Left renal pelvis (tissue), 4 donors: ENCODE results near the gene MAPK7. TPM values are rescaled to one million over a fixed set of nuclear protein-coding genes. Genes with fewer than 3 reads are reported as not detected.

ENCODE experiments used
- DNase-seq, 4 donors: peaks; one replicate each; pipeline ENCODE4 v3.0.0-alpha.2; 2013; ENCODE audit warnings: low read depth in 4 of 4, low spot score in 3 of 4
- polyA plus RNA-seq, 4 donors: library from polyadenylated mRNA; unstranded; fragments of 120-200 nt; gene quantifications; one replicate each; pipeline ENCODE4 v1.2.1, GENCODE V29; 2013; ENCODE audit not compliant: insufficient read length in 4 of 4

The MAPK7 gene
- polyA plus RNA-seq, 4 donors: 22.0 to 33.1 (median 27.7) TPM

DNA sequence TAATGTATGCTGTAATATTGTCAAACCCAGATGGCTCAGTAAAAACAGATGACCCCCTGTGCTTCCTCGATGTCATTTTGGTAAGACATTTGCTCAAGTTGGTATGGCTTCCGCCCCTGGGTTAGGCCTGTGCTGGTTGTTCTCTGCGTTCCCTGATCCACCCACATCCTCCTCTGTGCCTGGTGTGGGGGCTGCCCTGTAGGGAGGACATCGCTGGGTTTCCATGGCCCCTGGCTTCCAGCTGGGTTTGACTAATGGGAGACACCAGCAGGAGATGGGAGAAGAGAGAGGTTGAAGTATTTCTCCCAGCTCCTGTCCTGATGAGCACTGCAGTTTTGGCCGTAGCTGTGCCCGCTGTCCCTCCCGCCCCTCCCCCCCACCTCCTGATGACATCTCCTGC is 13.1 kb downstream of the MAPK7 start:
- no peak for DNase-seq

GRCh38 chr17:19392303-19392702 is 14.0 kb downstream of the MAPK7 start:
- no peak for DNase-seq

DNA sequence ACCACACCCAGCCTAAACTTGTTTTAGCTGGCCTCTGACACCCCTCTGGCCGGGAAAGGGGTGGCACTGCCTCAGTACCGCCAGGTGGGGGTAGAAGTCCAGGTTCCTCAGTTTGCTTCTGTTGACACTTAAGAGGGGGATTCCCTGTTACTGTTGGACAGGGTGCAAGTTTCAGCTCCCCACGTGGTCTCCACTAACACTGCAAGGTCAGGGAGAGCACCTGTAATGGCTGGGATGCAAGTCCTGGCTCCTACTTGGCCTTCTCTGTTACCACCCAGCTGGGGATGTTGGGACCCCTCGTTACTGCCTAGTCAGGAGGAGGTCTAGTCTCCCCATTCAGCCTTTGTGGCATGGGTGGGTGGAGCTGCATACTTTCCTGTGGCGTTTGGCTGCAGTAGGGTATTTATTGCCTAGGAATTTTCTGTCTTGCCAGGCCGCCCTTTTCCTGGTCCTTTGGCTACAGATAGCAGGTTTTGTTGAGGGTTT is 19.3 kb downstream of the MAPK7 start:
- DNase-seq: no peak

DNA sequence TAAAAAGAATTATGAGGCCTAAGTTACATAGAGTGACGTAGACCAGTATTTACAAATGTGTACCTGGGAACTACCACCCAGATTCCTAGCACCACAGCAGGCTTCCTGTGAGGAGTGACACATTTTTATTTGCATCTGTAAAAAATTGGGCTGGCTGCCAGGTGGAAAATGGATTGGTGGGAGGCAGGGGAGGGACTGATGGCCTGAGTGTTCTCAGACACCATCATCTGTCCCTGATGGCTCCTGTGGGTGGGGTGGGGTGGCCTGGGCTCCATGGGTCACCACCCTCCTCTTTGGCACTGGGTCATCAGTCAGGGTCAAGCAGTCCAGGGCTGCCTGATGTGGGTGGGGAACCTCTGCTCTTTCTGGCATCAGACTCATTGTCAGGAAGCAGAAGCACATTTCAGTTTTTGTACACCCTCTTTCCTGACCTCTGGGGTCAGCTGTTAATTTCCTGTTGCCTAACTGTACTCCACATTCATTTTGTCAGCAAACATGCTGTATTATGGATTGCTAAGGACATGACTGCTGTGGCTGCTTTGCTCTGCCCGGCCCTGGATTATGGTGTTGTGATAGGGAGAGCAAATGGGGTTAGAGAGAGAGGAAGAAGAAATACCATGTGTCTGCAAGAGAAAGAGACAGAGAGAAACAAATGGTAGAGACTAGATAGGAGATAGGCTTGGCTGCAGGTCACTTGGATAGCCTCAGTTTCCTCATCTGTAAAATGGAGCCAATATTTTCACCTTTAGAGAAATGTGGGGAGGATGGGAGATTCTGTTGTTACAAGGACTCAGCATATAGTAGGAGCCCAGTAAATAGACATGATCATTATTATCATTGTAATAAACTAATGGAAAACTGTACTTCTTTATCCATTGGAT is 20.2 kb downstream of the MAPK7 start:
- no peak for DNase-seq

- DNase-seq: no peak
Observed at GRCh38 chr17:19399750-19400450, 21.6 kb downstream of the MAPK7 start.

DNA sequence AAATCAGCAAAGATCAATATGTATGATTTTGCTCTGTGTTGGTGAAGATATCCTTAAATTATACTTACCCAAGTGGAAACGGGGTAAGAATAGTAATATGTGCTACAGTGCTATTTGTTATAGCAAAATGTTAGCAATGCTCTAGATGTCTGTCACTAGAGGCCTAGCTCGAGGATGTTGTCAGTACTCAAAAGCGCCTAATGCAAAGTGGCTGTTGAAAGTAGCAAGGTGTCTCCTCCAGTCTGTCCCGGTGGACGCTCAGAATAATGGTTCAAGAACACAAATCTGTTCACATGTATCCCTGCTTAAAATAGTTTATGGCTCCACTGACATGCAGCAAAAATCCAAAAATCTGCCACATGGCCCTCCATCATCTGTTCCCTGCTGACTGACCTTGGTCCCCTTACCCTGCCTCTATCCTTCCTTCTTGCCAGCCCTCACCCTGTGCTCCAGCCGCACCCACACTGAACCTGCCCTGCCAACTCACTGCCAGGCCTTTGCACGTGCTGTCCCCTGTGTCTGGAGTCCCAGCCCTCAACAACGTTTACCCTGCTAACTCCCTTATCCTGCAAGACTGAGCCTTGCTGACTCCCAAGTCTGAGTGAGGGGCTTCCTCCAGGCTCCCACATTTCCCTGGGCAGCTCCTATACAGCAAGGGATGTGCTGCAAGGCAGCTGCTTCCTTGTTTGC is 23.2 kb downstream of the MAPK7 start:
- DNase-seq: no peak

GRCh38 chr17:19402171-19402570 is 23.9 kb downstream of the MAPK7 start:
- DNase-seq: no peak

DNA sequence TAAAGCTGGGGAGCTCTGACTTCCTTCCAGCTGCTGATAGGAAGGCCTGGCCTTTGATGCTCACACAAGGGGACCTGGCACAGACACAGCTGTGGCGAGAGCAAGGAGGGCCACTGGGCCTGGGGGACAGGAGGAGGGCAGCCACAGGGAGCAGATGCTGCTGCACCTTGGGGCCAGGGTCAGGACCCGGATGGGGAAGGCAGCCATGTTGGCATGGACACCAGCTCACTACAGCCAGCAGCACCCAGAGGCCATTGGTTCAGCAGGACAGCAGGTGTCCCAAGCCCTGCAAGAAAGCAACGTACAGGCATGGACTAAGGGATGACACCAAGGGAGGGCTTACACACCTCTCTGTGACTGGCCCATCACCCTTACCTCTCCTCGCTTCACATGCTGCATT is 24.7 kb downstream of the MAPK7 start:
- DNase-seq: no peak

- no peak for DNase-seq
Observed at GRCh38 chr17:19404264-19404663, 26.0 kb downstream of the MAPK7 start.

- DNase-seq: no peak
Observed at GRCh38 chr17:19405114-19405513, 26.8 kb downstream of the MAPK7 start.

GRCh38 chr17:19407601-19408345 is 29.5 kb downstream of the MAPK7 start:
- DNase-seq: no peak

DNA sequence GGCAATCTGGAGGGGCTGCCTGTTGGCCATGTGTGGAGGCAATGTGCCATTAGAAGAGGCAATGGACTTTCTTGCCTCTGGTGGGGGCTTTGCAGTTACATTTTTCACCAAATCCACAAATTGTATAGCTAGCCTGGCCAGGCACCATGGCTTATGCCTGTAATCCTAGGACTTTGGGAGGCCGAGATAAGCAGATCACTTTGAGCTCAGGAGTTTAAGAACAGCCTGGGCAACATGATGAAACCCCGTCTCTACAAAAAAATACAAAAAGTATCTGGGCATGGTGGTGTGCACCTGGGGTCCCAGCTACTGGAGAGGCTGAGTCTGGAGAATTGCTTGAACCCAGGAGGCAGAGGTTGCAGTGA is 30.0 kb downstream of the MAPK7 start:
- no peak for DNase-seq

GRCh38 chr17:19409066-19409465 is 30.8 kb downstream of the MAPK7 start:
- no peak for DNase-seq

- DNase-seq: no peak
Observed at GRCh38 chr17:19409509-19409908, 31.2 kb downstream of the MAPK7 start.

DNA sequence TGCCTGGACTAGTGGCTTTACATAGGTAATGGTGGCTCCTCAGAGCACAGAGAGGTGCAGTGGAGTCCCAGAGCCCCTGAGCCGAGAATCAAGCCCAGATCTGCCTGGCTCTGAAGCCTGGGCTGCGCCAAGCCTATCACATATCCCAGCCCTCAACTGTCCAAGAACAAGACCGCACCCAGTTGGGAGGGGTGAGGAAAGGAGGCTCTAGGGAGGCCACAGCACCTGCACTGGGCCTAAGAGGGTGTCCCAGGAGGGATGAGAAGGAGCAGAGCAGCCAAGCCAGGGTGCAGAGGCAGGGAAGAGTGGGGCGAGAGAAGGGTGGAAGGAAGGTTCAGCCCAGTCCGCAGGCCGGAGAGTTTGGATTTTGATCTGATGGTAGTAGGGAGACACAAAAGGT is 31.8 kb downstream of the MAPK7 start:
- DNase-seq: no peak

DNA sequence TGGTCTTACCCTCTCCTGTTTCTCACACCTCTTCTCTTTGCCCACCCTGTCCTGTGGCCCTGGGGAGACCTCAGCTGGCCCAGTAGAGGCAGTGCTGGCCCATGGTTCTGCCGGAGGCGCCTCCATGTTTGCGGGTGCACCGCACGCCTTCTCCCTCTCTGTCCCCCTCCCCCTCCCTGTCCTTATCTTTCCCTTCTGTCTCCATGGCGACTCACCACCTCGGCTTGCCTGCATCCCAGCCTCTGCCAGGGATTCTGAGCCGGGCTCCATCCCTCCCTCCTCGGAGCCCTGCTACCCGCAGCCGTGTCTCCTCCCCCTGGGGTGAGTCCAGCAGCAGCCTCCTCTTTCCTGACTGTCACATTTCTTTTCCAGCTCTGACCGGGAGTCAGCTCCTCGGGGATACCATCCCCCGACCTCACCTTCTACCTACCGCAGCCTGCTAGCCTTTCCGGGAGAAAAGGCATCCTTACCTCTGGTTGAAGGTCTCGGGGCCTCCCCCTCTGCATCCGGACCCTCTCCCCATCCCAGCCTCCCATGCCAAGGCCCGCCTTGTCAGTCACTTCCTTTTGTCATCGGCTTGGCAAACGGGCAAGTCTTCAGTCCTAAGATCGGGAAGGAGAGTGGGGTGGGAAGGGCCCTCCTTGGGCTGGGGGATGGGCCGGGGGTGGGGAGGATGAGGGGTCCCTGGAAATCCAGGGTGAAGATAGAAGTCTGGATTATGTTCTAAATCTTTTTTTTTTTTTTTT is 32.8 kb downstream of the MAPK7 start, which contains the start of gene RNF112:
RNF112 (plus strand) TSS at position 358 of the 746 bp plus-strand sequence; CDS start at position 535, 177 bp downstream.
- DNase-seq: no peak

- no peak for DNase-seq
Observed at GRCh38 chr17:19411631-19412030, 33.3 kb downstream of the MAPK7 start.

GRCh38 chr17:19412510-19412909 is 34.2 kb downstream of the MAPK7 start:
- no peak for DNase-seq

DNA sequence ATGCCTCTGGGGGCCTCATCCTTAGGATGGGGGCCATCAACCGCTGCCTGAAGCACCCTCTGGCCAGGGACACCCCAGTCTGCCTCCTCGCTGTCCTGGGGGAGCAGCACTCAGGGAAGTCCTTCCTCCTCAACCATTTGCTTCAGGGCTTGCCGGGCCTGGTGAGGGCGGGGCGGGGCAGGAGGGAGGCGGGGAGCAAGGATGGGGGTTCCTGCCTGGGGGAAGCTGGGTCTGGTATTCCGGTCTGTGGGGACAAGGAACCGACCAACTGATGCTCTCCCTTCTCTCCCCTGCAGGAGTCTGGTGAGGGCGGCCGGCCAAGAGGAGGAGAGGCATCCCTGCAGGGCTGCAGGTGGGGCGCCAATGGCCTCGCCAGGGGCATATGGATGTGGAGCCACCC is 34.7 kb downstream of the MAPK7 start:
- no peak for DNase-seq

DNA sequence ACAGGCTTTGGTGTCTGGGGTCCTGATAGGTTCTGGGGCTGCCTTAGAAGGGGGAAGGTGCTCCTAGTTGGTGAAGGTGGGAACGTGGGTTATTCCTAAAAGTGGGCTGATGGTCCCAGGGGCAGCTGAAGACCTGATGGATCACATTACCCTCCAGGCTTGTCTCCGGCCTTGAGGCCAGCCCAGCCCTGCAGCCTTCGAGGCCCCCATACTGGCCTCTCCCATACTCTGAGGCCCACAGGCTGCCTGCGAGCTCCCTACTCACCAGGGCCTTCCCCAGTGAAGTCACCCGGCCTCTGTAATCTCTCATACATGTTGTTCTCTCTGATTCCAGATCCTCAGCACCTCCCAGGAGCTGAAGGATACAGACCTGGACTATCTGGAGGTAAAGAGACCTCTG is 35.5 kb downstream of the MAPK7 start:
- no peak for DNase-seq
